ENCODE results near the gene ERG28. TPM values are rescaled to one million over a fixed set of nuclear protein-coding genes. Genes with fewer than 3 reads are reported as not detected.

The ERG28 gene
- polyA plus RNA-seq, 1 of the 3 experiments (the other 2 are of a cell fraction), result 14.8 TPM

GRCh38 chr14:75647640-75648039, 13.0 kb downstream of the ERG28 start:
- DNase-seq, result no peak
- H3K36me3 ChIP-seq (replicated peaks in 1 of 2; ENCODE audit: control insufficient read depth in 1 of 2, insufficient read depth in 2 of 2, low read length in 1 of 2), result peaks cover 23 to 28% of the 10 kb centered on the region in 2 experiments
- TF ChIP-seq EZH2phosphoT487 (IDR thresholded peaks at IDR 0.05; ENCODE audit: borderline replicate concordance, low read depth) (no peak), YY1 (IDR thresholded peaks at IDR 0.05; ENCODE audit: low read depth) (no peak), SMC3 (IDR thresholded peaks at IDR 0.05; ENCODE audit: low read depth, low read length) (no peak)
- POLR2A ChIA-PET, result no interaction called here
- no peak overlapping the region for H2AFZ ChIP-seq (ENCODE audit: low read depth)
- no peak overlapping the region for H3K4me2 ChIP-seq
- no peaks in the 10 kb centered on the region for H3K9me2 ChIP-seq
- H3F3A ChIP-seq (replicated peaks; ENCODE audit: insufficient read depth), result peaks cover 6% of the 10 kb centered on the region
- H3K4me1 ChIP-seq (ENCODE audit: control insufficient read depth in 1 of 2, insufficient read depth in 2 of 2, low read depth in 1 of 2, low read length in 1 of 2), result no peaks in the 10 kb centered on the region
- H3K27ac ChIP-seq (ENCODE audit: low read depth in 2 of 2, low read length in 1 of 2), result no peak overlapping the region
- no peaks in the 10 kb centered on the region for H3K9me3 ChIP-seq
- no peak overlapping the region for H3K4me3 ChIP-seq (ENCODE audit: low read depth in 2 of 2, low read length in 1 of 2)
- 79% methylated on average over 3 of the region's 3 CpGs for WGBS (ENCODE audit: low lambda C conversion rate)
- CTCF ChIA-PET, result interaction anchor here (1.4 to 3.1 kb wide), 3 partner anchors 12 to 87 kb away, joined by 3 to 38 read pairs (median 5); partner anchors contain the start of gene FLVCR2
- peaks cover 4% of the 10 kb centered on the region; the same call in 1 of the 2 replicates for H4K20me1 ChIP-seq (ENCODE audit: insufficient read depth)
- H3K79me2 ChIP-seq (ENCODE audit: insufficient read depth), result no peaks in the 10 kb centered on the region
- no peaks in the 10 kb centered on the region for H3K27me3 ChIP-seq (ENCODE audit: insufficient read depth)
- H3K9ac ChIP-seq, result no peak overlapping the region

DNA sequence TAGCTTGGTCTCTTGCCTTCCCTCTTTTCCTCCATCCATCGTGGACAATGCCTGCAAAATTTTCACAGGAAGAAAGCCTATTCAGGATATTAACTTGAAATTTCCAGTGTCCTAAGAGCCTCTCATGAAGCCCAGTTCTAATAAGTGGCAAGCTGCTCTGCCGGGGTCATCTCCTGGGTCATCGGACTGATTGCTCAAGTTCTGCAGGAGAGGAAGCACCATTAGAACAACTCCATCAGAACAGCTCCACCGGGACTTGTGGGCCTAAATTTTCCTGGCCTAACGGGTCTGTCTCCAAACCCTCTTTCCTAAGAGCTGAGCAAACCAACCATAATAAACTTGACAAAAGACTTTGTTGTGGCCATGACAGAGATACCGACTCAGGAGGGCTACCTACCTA, 13.9 kb downstream of the ERG28 start:
- Histone ChIP-seq H3K36me3 (replicated peaks in 1 of 2; ENCODE audit: control insufficient read depth in 1 of 2, insufficient read depth in 2 of 2, low read length in 1 of 2) (peaks cover 17 to 25% of the 10 kb centered on the region in 2 experiments), H3K79me2 (ENCODE audit: insufficient read depth) (no peaks in the 10 kb centered on the region), H3K4me3 (ENCODE audit: low read depth in 2 of 2, low read length in 1 of 2) (no peak overlapping the region), H3K4me1 (ENCODE audit: control insufficient read depth in 1 of 2, insufficient read depth in 2 of 2, low read depth in 1 of 2, low read length in 1 of 2) (no peaks in the 10 kb centered on the region), H3K9me2 (no peaks in the 10 kb centered on the region), H3F3A (replicated peaks; ENCODE audit: insufficient read depth) (peaks cover 6% of the 10 kb centered on the region), H3K4me2 (peak overlapping the region; percentile 20; the same call in 1 of the 2 replicates), H3K9me3 (no peaks in the 10 kb centered on the region), H4K20me1 (ENCODE audit: insufficient read depth) (peaks cover 4% of the 10 kb centered on the region; the same call in 1 of the 2 replicates), H3K27me3 (ENCODE audit: insufficient read depth) (no peaks in the 10 kb centered on the region), H3K9ac (no peak overlapping the region), H3K27ac (ENCODE audit: low read depth in 2 of 2, low read length in 1 of 2) (no peak overlapping the region), H2AFZ (ENCODE audit: low read depth) (no peak overlapping the region)
- POLR2A ChIA-PET, result no interaction called here
- CTCF ChIA-PET, result interaction anchor here (0.9 to 4.0 kb wide), 5 partner anchors 9 to 86 kb away, joined by 3 to 38 read pairs (median 5); partner anchors contain the start of gene FLVCR2
- WGBS (ENCODE audit: low lambda C conversion rate), result 79% methylated on average over 4 of the region's 6 CpGs
- DNase-seq, result no peak
- TF ChIP-seq RFX5 (IDR thresholded peaks at IDR 0.05; ENCODE audit: low read length) (no peak), IRF3 (IDR thresholded peaks at IDR 0.05; ENCODE audit: low read depth, low read length) (no peak), CHD2 (IDR thresholded peaks at IDR 0.05; ENCODE audit: low read length, partially characterized antibody) (no peak), MEF2A (IDR thresholded peaks at IDR 0.05; ENCODE audit: borderline replicate concordance, low read depth) (no peak), TAF1 (IDR thresholded peaks at IDR 0.05; ENCODE audit: borderline replicate concordance, low read depth, low read length) (no peak), POLR2AphosphoS5 (IDR thresholded peaks at IDR 0.05; ENCODE audit: low read depth, low read length) (no peak), TEAD4 (IDR thresholded peaks at IDR 0.05; ENCODE audit: borderline replicate concordance, insufficient read depth) (no peak), SIN3A (IDR thresholded peaks at IDR 0.05; ENCODE audit: borderline replicate concordance, low read depth, low read length) (no peak), RCOR1 (IDR thresholded peaks at IDR 0.05; ENCODE audit: low read length) (no peak), ZBTB33 (IDR thresholded peaks at IDR 0.05; ENCODE audit: borderline replicate concordance, low read depth) (no peak), GATA2 (CRISPR knock-in tag; IDR thresholded peaks at IDR 0.05) (no peak), JUND (IDR thresholded peaks at IDR 0.05) (no peak), MAX (IDR thresholded peaks at IDR 0.05; ENCODE audit: low read depth) (no peak), FOXM1 (IDR thresholded peaks at IDR 0.05; ENCODE audit: low read depth) (no peak), RAD21 (IDR thresholded peaks at IDR 0.05; ENCODE audit: low read length) (no peak), FOXJ3 (CRISPR knock-in tag; IDR thresholded peaks at IDR 0.05) (no peak), PBX3 (IDR thresholded peaks at IDR 0.05) (no peak), SMC3 (IDR thresholded peaks at IDR 0.05; ENCODE audit: low read depth, low read length) (no peak)
- TF ChIP-seq, protein P1, sequence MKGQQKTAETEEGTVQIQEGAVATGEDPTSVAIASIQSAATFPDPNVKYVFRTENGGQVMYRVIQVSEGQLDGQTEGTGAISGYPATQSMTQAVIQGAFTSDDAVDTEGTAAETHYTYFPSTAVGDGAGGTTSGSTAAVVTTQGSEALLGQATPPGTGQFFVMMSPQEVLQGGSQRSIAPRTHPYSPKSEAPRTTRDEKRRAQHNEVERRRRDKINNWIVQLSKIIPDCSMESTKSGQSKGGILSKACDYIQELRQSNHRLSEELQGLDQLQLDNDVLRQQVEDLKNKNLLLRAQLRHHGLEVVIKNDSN (IDR thresholded peaks at IDR 0.05; ENCODE audit: borderline replicate concordance, low read depth), result no peak
- TF ChIP-seq, protein P2, sequence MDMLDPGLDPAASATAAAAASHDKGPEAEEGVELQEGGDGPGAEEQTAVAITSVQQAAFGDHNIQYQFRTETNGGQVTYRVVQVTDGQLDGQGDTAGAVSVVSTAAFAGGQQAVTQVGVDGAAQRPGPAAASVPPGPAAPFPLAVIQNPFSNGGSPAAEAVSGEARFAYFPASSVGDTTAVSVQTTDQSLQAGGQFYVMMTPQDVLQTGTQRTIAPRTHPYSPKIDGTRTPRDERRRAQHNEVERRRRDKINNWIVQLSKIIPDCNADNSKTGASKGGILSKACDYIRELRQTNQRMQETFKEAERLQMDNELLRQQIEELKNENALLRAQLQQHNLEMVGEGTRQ (IDR thresholded peaks at IDR 0.05; ENCODE audit: borderline replicate concordance, low read depth, low read length), result no peak

All from SK-N-SH (cell line).